ENCODE data around the gene IGHMBP2.

IGHMBP2 gene

GRCh38 chr11:68928136-68928880, 24.6 kb downstream of the IGHMBP2 start:
- DNase-seq: no peak

GRCh38 chr11:68929135-68929534, 25.4 kb downstream of the IGHMBP2 start:
- DNase-seq: no peak

GRCh38 chr11:68929706-68930570, 26.2 kb downstream of the IGHMBP2 start:
- no peak for DNase-seq

- no peak for DNase-seq
Measured at GRCh38 chr11:68930991-68931855, 27.5 kb downstream of the IGHMBP2 start.

GRCh38 chr11:68931911-68932310, 28.2 kb downstream of the IGHMBP2 start:
- no peak for DNase-seq

GRCh38 chr11:68932358-68932757, 28.7 kb downstream of the IGHMBP2 start:
- DNase-seq: no peak

- no peak for DNase-seq
Measured at GRCh38 chr11:68932933-68933577, 29.4 kb downstream of the IGHMBP2 start.

GRCh38 chr11:68933605-68934320, 30.1 kb downstream of the IGHMBP2 start:
- no peak for DNase-seq

GRCh38 chr11:68934321-68934645, 30.6 kb downstream of the IGHMBP2 start:
- no peak for DNase-seq

- DNase-seq: no peak
Measured at GRCh38 chr11:68934666-68935065, 31.0 kb downstream of the IGHMBP2 start.

GRCh38 chr11:68935066-68935465, 31.4 kb downstream of the IGHMBP2 start:
- no peak for DNase-seq

GRCh38 chr11:68935516-68936357, 32.0 kb downstream of the IGHMBP2 start:
- no peak for DNase-seq

GRCh38 chr11:68936358-68936636, 32.6 kb downstream of the IGHMBP2 start:
- DNase-seq: no peak

- no peak for DNase-seq
Measured at GRCh38 chr11:68936676-68937620, 33.3 kb downstream of the IGHMBP2 start.

- DNase-seq: no peak
Measured at GRCh38 chr11:68938088-68938487, 34.4 kb downstream of the IGHMBP2 start.

- no peak for DNase-seq
Measured at GRCh38 chr11:68938816-68939582, 35.3 kb downstream of the IGHMBP2 start.

GRCh38 chr11:68939583-68940555, 36.2 kb downstream of the IGHMBP2 start:
- DNase-seq: no peak

Measured in retina (tissue), 1 donor.